GM13976 (cell line): ENCODE data around the gene LAMA4.

Experiments
- DNase-seq: peaks from one replicate; pipeline ENCODE4 v3.0.0; 2012; ENCODE audit warnings: low spot score
- CTCF ChIP-seq: IDR thresholded peaks from 2 replicates; pipeline ENCODE4 v1.5.1; 2012; ENCODE audit warnings: borderline replicate concordance, mild to moderate bottlenecking; ENCODE audit not compliant: insufficient read depth; ENCODE audit errors: extremely low read depth, missing control alignments, control extremely low read depth
- in situ Hi-C: fragments of 300-500 bp; cut with MboI; formaldehyde crosslinking; loops from one replicate; pipeline ENCODE4 v1.12.0; 2022; ENCODE audit warnings: low sequenced_read_pairs, mixed read lengths, inconsistent platforms; ENCODE audit not compliant: unreplicated experiment

The LAMA4 gene

DNA sequence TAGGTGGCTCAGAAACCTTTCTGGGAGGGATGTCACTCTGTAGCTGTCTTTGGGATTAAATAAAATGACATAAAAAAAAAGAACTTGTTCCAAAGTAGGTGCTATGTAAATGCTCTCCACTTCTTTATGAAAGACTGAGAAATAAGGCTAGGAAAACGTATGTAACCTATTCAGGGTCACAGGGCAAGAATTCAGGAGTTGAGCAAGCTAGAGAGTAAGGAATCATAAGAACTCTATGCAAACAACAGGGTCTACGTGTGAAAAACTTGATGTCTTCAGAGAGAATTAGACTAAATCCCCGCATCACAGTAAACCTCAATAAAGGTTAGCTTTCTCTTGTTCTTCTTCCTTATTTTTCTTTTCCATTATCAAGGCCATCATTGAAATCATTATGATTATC is 59.2 kb downstream of the LAMA4 start:
- no peak for TF ChIP-seq CTCF
- in situ Hi-C loops, result loop anchor here (25.0 kb wide), 1 partner anchor 1692 kb away; no protein-coding TSS in a partner anchor

DNA sequence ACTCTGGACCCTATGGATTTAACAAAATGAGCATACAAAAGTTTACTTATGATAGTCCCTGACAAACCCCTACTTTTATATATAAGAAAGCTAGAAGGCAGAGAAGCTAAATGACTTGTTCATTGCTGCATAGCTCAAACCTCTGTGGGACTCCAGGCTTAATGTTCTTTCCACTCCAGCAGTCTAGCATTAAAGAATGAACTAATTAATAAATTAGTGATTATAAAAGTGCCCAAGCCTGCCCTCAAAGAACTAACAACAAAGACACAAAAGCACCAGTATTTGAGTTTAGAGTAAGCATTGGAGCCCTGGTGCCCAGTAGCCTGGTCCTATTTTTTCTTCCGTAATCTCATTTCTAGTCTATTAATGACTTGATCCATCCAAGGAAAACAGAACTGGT is 59.9 kb downstream of the LAMA4 start:
- no peak for DNase-seq
- in situ Hi-C loops, result loop anchor here (25.0 kb wide), 1 partner anchor 1693 kb away; no protein-coding TSS in a partner anchor
- TF ChIP-seq CTCF, result no peak

More for the DNA sequence above, 59.2 kb downstream of the LAMA4 start:
- no peak for DNase-seq

DNA sequence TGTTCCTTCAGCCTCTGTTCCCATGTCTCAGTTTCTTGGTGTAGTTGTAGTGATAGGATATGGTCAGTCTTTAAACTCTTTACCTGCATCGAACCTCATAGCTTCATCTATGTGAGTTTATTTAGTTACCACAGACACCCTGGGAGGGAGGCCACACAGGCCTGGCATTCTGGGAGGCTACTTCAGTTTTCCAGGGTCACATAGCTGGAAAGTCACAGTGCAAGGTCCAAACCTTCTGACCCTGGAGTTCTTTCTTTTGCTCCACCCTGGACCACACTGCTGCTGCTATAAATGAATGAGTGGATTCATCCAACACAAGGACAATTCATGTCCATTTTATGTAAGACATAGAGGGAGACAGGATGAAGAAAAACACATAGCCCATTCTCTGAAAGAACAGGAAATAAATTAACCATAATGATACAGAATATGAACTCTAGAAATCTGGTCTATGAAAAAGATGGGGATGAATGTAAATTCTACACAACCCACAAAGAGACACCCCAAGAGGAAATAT is 60.8 kb downstream of the LAMA4 start:
- no peak for TF ChIP-seq CTCF
- DNase-seq, result no peak
- in situ Hi-C loops, result loop anchor here (25.0 kb wide), 1 partner anchor 1694 kb away; no protein-coding TSS in a partner anchor

GRCh38 chr6:112193117-112193516 is 61.2 kb downstream of the LAMA4 start:
- no peak for DNase-seq
- TF ChIP-seq CTCF, result no peak
- in situ Hi-C loops, result loop anchor here (25.0 kb wide), 1 partner anchor 1694 kb away; no protein-coding TSS in a partner anchor

DNA sequence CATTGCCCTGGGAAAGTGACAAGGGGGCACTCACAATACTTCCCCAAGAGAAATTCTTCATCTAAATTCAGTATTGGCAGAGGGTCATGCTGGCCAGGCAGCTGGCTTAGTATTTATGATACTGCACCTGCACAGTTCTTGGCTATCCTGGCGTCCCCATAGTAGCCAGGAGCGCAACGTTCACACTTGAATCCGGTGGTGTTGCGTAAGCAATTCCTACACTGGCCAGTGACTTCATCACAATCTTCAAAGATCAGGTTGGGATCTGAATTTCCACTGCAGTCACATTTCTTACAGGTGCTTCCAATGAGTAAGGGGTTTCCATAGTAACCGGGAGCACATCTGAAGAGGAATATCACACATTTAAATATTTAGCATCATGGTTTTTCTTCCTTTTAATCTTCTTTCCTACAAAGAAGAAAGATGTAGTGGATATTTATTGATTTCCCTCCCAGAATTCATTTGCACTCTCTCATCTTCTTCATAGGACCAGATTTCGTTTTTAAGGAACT is 62.8 kb downstream of the LAMA4 start:
- no peak for TF ChIP-seq CTCF
- in situ Hi-C loops, result loop anchor here (25.0 kb wide), 1 partner anchor 1696 kb away; no protein-coding TSS in a partner anchor
- no peak for DNase-seq

DNA sequence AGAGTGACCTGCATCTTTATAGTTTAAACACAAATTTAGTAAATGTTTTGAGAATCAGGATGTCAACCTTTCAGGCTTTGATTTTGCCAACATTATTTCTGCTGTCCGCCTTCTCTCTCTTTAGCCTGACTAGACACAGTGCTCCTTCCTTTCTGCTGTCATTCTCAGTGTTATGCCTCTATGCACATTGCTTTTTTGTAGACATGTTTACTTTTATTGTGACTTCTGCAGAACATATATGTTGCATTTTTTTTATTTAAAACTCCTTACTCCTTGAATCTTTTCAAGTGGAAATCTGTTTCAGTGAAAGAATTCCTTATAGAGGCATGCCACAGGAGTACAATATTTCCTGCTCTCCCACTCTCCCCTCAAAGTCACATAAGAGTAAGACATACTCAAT is 64.2 kb downstream of the LAMA4 start:
- no peak for TF ChIP-seq CTCF
- in situ Hi-C loops, result loop anchor here (25.0 kb wide), 1 partner anchor 1697 kb away; no protein-coding TSS in a partner anchor
- DNase-seq, result no peak
